ENCODE data around the gene POU2F1.

The POU2F1 gene

DNA sequence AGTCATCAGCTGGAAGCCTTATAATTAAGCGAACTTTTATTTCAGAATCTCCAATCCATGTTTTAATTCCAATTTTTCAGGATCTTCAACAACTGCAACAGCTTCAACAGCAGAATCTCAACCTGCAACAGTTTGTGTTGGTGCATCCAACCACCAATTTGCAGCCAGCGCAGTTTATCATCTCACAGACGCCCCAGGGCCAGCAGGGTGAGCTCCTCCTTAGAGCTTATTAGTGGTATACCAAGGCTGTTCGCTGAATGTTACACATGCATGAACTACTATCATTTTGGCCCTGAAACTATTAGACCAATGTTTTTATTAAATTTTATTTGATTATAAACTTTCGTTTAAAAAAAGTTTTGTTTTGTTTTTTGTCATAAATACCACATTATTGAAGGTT is 155.3 kb downstream of the POU2F1 start:
- no peaks in the 10 kb centered on the region for H3K79me2 ChIP-seq (ENCODE audit: low read length)
- no peaks in the 10 kb centered on the region for H4K20me1 ChIP-seq (ENCODE audit: insufficient read depth, low read length)
- no peak overlapping the region for H3K9ac ChIP-seq (ENCODE audit: low read length)
- no peak overlapping the region for H3K4me2 ChIP-seq (ENCODE audit: low read depth, low read length)
- H2AFZ ChIP-seq (ENCODE audit: low read length): no peak overlapping the region
- H3K27ac ChIP-seq (ENCODE audit: low read length): no peak overlapping the region
- H3K27me3 ChIP-seq (replicated peaks; ENCODE audit: insufficient read depth, low read length): no peaks in the 10 kb centered on the region
- TF ChIP-seq EZH2phosphoT487 (IDR thresholded peaks at IDR 0.05; ENCODE audit: low read length) (no peak), EZH2 (optimal IDR thresholded peaks at IDR 0.05; ENCODE audit: low read depth, low read length) (no peak)
- TF ChIP-seq, protein P1, sequence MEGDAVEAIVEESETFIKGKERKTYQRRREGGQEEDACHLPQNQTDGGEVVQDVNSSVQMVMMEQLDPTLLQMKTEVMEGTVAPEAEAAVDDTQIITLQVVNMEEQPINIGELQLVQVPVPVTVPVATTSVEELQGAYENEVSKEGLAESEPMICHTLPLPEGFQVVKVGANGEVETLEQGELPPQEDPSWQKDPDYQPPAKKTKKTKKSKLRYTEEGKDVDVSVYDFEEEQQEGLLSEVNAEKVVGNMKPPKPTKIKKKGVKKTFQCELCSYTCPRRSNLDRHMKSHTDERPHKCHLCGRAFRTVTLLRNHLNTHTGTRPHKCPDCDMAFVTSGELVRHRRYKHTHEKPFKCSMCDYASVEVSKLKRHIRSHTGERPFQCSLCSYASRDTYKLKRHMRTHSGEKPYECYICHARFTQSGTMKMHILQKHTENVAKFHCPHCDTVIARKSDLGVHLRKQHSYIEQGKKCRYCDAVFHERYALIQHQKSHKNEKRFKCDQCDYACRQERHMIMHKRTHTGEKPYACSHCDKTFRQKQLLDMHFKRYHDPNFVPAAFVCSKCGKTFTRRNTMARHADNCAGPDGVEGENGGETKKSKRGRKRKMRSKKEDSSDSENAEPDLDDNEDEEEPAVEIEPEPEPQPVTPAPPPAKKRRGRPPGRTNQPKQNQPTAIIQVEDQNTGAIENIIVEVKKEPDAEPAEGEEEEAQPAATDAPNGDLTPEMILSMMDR (IDR thresholded peaks at IDR 0.05; ENCODE audit: low read length): no peak
- DNase-seq: no peak
- H3K4me3 ChIP-seq (ENCODE audit: low read length): no peak overlapping the region
- H3K9me2 ChIP-seq (replicated peaks; ENCODE audit: insufficient read depth, low read length): no peaks in the 10 kb centered on the region
- H3K36me3 ChIP-seq (replicated peaks; ENCODE audit: insufficient read depth, low read length): no peaks in the 10 kb centered on the region
- H3K4me1 ChIP-seq (ENCODE audit: low read length): no peaks in the 10 kb centered on the region
- H3K9me3 ChIP-seq (replicated peaks; ENCODE audit: insufficient read depth, low read length): no peaks in the 10 kb centered on the region
- no peaks in the 10 kb centered on the region for H3F3A ChIP-seq (ENCODE audit: insufficient read depth, low read length)

DNA sequence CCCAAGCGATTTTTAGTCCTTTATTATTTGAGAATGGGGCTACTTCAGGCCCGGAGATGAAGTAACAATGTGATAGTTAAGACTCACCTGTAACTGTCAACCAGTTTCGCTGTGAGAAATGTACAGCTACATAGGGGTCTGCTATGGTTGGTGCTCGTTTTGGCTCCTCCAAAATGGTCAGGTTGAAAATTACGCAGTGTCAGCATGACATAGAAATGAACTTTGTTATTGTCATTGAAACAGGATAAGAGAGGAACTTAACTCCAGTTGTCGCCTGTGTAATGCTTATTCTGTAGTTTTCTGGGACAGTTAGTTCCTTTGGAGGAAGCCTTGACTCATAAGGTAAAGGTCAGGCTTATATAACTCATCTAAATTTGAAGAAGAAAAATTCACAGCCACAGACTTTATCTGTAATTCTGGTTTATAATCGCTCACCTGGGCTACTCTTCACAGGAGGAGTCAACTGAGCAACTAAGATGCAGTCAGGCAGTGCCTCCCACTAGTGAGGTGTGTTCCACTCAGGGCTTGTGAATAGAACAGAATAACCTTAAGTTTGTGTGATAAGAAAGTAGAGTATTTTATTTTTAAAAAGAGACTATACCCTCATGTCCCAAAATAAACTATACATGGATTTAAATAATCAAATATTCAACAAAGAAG is 166.7 kb downstream of the POU2F1 start:
- Histone ChIP-seq H3K4me1 (ENCODE audit: low read length) (no peaks in the 10 kb centered on the region), H3K4me2 (ENCODE audit: low read depth, low read length) (no peak overlapping the region)

GRCh38 chr1:167388976-167389375 is 168.3 kb downstream of the POU2F1 start:
- TF ChIP-seq EZH2 (optimal IDR thresholded peaks at IDR 0.05; ENCODE audit: low read depth, low read length): no peak
- no peak for TF ChIP-seq EZH2phosphoT487 (IDR thresholded peaks at IDR 0.05; ENCODE audit: low read length)
- TF ChIP-seq, protein P1 (IDR thresholded peaks at IDR 0.05; ENCODE audit: low read length): no peak

More for the DNA sequence above, 166.7 kb downstream of the POU2F1 start:
- no peak overlapping the region for H3K27ac ChIP-seq (ENCODE audit: low read length)
- H3K9ac ChIP-seq (ENCODE audit: low read length): no peak overlapping the region
- H3K9me2 ChIP-seq (replicated peaks; ENCODE audit: insufficient read depth, low read length): no peaks in the 10 kb centered on the region
- H4K20me1 ChIP-seq (ENCODE audit: insufficient read depth, low read length): no peaks in the 10 kb centered on the region
- H3K27me3 ChIP-seq (replicated peaks; ENCODE audit: insufficient read depth, low read length): no peaks in the 10 kb centered on the region
- no peak overlapping the region for H3K4me3 ChIP-seq (ENCODE audit: low read length)
- H3K36me3 ChIP-seq (replicated peaks; ENCODE audit: insufficient read depth, low read length): no peaks in the 10 kb centered on the region
- no peak overlapping the region for H2AFZ ChIP-seq (ENCODE audit: low read length)
- no peaks in the 10 kb centered on the region for H3K79me2 ChIP-seq (ENCODE audit: low read length)
- H3F3A ChIP-seq (ENCODE audit: insufficient read depth, low read length): no peaks in the 10 kb centered on the region
- TF ChIP-seq, protein P1 (IDR thresholded peaks at IDR 0.05; ENCODE audit: low read length): no peak
- TF ChIP-seq EZH2phosphoT487 (IDR thresholded peaks at IDR 0.05; ENCODE audit: low read length) (no peak), EZH2 (optimal IDR thresholded peaks at IDR 0.05; ENCODE audit: low read depth, low read length) (no peak)
- H3K9me3 ChIP-seq (replicated peaks; ENCODE audit: insufficient read depth, low read length): no peaks in the 10 kb centered on the region
- DNase-seq: no peak

More at GRCh38 chr1:167388976-167389375, 168.3 kb downstream of the POU2F1 start:
- no peak overlapping the region for H3K9ac ChIP-seq (ENCODE audit: low read length)
- no peak overlapping the region for H3K4me3 ChIP-seq (ENCODE audit: low read length)
- H3K27me3 ChIP-seq (replicated peaks; ENCODE audit: insufficient read depth, low read length): no peaks in the 10 kb centered on the region
- no peak overlapping the region for H3K27ac ChIP-seq (ENCODE audit: low read length)
- H2AFZ ChIP-seq (ENCODE audit: low read length): no peak overlapping the region
- no peak overlapping the region for H3K4me2 ChIP-seq (ENCODE audit: low read depth, low read length)
- H3K9me2 ChIP-seq (replicated peaks; ENCODE audit: insufficient read depth, low read length): no peaks in the 10 kb centered on the region
- no peaks in the 10 kb centered on the region for H3K36me3 ChIP-seq (replicated peaks; ENCODE audit: insufficient read depth, low read length)
- no peaks in the 10 kb centered on the region for H3F3A ChIP-seq (ENCODE audit: insufficient read depth, low read length)
- no peak for DNase-seq
- no peaks in the 10 kb centered on the region for H4K20me1 ChIP-seq (ENCODE audit: insufficient read depth, low read length)
- H3K4me1 ChIP-seq (ENCODE audit: low read length): no peaks in the 10 kb centered on the region
- H3K9me3 ChIP-seq (replicated peaks; ENCODE audit: insufficient read depth, low read length): no peaks in the 10 kb centered on the region
- H3K79me2 ChIP-seq (ENCODE audit: low read length): no peaks in the 10 kb centered on the region
